OCI-LY7 (cell line): ENCODE data around the gene CIP2A. TPM values are rescaled to one million over a fixed set of nuclear protein-coding genes. Genes with fewer than 3 reads are reported as not detected.

Source experiments
- Bru-seq: library from RNA; stranded (reverse); fragments of 400-500 nt; gene quantifications from one replicate; lab custom pipeline; 2021; lab: Mats Ljungman, UMichigan
- BruChase-seq, 2 experiments: library from RNA; stranded (reverse); fragments of 400-500 nt; gene quantifications; one replicate each; lab custom pipeline; 2021; lab: Mats Ljungman, UMichigan
- BruUV-seq: library from RNA; stranded (reverse); fragments of 400-500 nt; replicated peaks from 2 replicates; lab custom pipeline; 2021; lab: Mats Ljungman, UMichigan
- CTCF ChIA-PET: fragments of 300-600 bp; sonication (Branson Sonifier 250); formaldehyde crosslinking; loops from one replicate; lab custom pipeline; 2022; ENCODE audit warnings: antibody characterized with exemption; ENCODE audit not compliant: unreplicated experiment; lab: Charles Lee
- POLR2A ChIA-PET: fragments of 300-600 bp; sonication (Branson Sonifier 250); formaldehyde crosslinking; loops from one replicate; lab custom pipeline; 2022; ENCODE audit warnings: antibody characterized with exemption; lab: Charles Lee
- DNase-seq: peaks from one replicate; pipeline ENCODE4 v3.0.0-alpha.2; 2015; ENCODE audit warnings: low spot score
- H2AFZ ChIP-seq: fragments of 200-600 bp; sonication (generic), shearing (Covaris generic); 2 replicates; pipeline ENCODE4 v1.6.1; 2014; ENCODE audit warnings: mild to moderate bottlenecking, antibody characterized with exemption, low read length, moderate library complexity
- H3K27ac ChIP-seq: fragments of 200-600 bp; sonication (generic); 2 replicates; pipeline ENCODE4 v1.5.1; 2014; ENCODE audit warnings: mixed run types, low read depth, mild to moderate bottlenecking, moderate library complexity, low read length, inconsistent platforms; ENCODE audit not compliant: poor library complexity, severe bottlenecking
- H3K36me3 ChIP-seq: fragments of 200-600 bp; sonication (generic); 2 replicates; pipeline ENCODE4 v1.6.1; 2014; ENCODE audit warnings: mild to moderate bottlenecking, antibody characterized with exemption, low read length, moderate library complexity, mixed read lengths; ENCODE audit not compliant: insufficient read depth
- H3K4me1 ChIP-seq: fragments of 200-600 bp; sonication (generic); 2 replicates; pipeline ENCODE4 v1.5.1; 2014; ENCODE audit warnings: mild to moderate bottlenecking, low read length; ENCODE audit not compliant: insufficient read depth, poor library complexity, severe bottlenecking
- H3K4me2 ChIP-seq: fragments of 200-600 bp; sonication (generic); 2 replicates; pipeline ENCODE4 v1.6.1; 2014; ENCODE audit warnings: mild to moderate bottlenecking, low read length
- H3K4me3 ChIP-seq: fragments of 200-600 bp; sonication (generic); 2 replicates; pipeline ENCODE4 v1.5.1; 2014; ENCODE audit warnings: mild to moderate bottlenecking, low read depth, low read length; ENCODE audit not compliant: poor library complexity, severe bottlenecking
- H3K79me2 ChIP-seq: fragments of 200-600 bp; sonication (generic); 2 replicates; pipeline ENCODE4 v1.6.1; 2016; ENCODE audit warnings: low read depth, mild to moderate bottlenecking, low read length, moderate library complexity, mixed read lengths; ENCODE audit not compliant: insufficient read depth
- H3K9me2 ChIP-seq: fragments of 200-600 bp; sonication (generic); 2 replicates; pipeline ENCODE4 v1.6.1; 2016; ENCODE audit warnings: mild to moderate bottlenecking, low read length, mixed read lengths; ENCODE audit not compliant: insufficient read depth
- H3K9me3 ChIP-seq: fragments of 200-600 bp; sonication (generic); 2 replicates; pipeline ENCODE4 v1.6.1; 2014; ENCODE audit warnings: mild to moderate bottlenecking, mixed run types, low read length, mixed read lengths
- H4K20me1 ChIP-seq: fragments of 200-600 bp; sonication (generic); 2 replicates; pipeline ENCODE4 v1.6.1; 2014; ENCODE audit warnings: mild to moderate bottlenecking, antibody characterized with exemption, low read length, moderate library complexity, mixed read lengths; ENCODE audit not compliant: insufficient read depth
- CTCF ChIP-seq: fragments of 200-600 bp; sonication (generic); conservative IDR thresholded peaks from 2 replicates; pipeline ENCODE4 v1.5.1; 2014; ENCODE audit warnings: mild to moderate bottlenecking, antibody characterized with exemption, low read length, moderate library complexity, mixed read lengths
- EZH2phosphoT487 ChIP-seq: fragments of 200-600 bp; sonication (generic); IDR thresholded peaks from 2 replicates; pipeline ENCODE4 v1.6.1; 2018; ENCODE audit warnings: low read depth, borderline replicate concordance, mild to moderate bottlenecking, mixed run types, antibody characterized with exemption, low read length, moderate library complexity, mixed read lengths
- intact Hi-C: fragments of 100-400 bp; cut with micrococcal nuclease; formaldehyde crosslinking; loops from one replicate; pipeline ENCODE4 v1.10.0; 2022; ENCODE audit not compliant: unreplicated experiment
- long read RNA-seq: library from polyadenylated mRNA; stranded (forward); transcript quantifications from one replicate; pipeline ENCODE4 v2.0.0, GENCODE V29; 2022
- total RNA-seq, 2 experiments: library from RNA; depleted of rRNA in 1 of 2; stranded (reverse); fragments of >200 nt in 1 of 2; shearing (Covaris generic) in 1 of 2; gene quantifications; 2 replicates each; pipeline ENCODE4 v1.2.3, GENCODE V29; 2014 to 2022

Gene CIP2A
- total RNA-seq (2014; rRNA removed; shearing (Covaris generic)) (71.9 and 74.1 TPM in 2 replicates), total RNA-seq (2022) (71.6 and 77.2 TPM in 2 replicates), Bru-seq, nascent RNA (percentile 96 among the genes with signal in this experiment), BruChase-seq, experiment 1, labeled RNA remaining after a 6-hour chase (percentile 89 among the genes with signal in this experiment), BruChase-seq, experiment 2, labeled RNA remaining after a 2-hour chase (percentile 94 among the genes with signal in this experiment)
- long read RNA-seq, full-length matches to known transcripts = 6 of 18 reads
- long read RNA-seq, partial matches to known transcripts = 7 of 18 reads
- long read RNA-seq, other reads (novel, unspliced or antisense) = 5 of 18 reads

DNA sequence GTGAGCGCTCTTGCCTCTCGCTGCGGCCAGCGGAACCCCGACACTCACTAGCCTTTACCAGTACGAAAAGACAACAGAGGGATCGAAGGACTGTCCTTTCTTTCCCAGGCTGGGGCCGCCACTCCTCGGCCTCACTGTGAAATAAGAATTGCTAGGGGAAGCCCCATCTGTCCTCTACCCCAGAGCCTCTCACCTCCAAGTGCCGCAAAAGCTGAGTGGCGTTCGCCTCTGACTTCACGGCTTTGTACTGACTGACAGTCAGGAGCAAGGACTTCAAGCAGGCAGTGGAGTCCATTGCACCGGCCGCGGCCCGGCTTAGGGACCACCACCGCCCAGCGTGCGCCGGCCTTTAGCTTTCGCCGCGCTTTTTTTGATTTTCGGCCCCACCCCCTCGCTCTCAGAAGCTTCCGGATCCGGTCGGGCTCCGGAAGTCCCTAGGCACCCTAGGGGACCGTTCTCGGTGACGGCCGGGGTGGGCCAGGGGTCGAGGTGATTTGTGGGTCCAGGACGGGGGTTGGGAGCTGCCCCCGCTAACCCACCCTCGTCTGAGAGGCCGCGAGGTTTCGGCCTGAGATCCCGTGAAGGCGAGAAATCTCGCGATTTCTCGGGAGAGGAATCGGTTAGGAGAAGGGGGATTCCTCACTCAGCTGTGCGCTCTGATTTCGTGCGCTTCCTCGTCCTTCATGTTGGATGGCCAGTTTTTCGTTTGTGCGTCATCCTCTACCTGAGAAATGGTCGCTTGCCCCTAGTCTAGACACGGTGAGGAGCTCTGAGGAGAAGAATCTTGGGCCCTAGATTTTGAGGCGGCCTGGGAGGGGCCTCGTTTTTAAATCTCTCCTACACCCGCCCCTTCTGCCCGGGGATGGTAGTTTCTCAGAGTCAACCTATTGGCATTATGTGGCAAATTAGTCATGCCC is at the start of gene CIP2A, which contains the start of gene DZIP3:
Gene CIP2A, minus strand, starts transcription at position 358 of the 917 bp plus-strand sequence. Its CDS starts 63 bp downstream, at position 295.
Gene DZIP3, plus strand, starts transcription at position 642 of the 917 bp plus-strand sequence. CDS start 15,685 bp downstream, outside the sequence.
- Histone ChIP-seq H4K20me1 (peaks cover 32% of the 10 kb centered on the region), H3K79me2 (peaks cover 75% of the 10 kb centered on the region), H3K4me3 (peak within 1 kb of the TSS; percentile 93), H3K9me2 (no peaks in the 10 kb centered on the region), H3K27ac (peak within 1 kb of the TSS; percentile 87), H3K4me2 (peak within 1 kb of the TSS; percentile 97), H3K9me3 (no peaks in the 10 kb centered on the region), H2AFZ (peak within 1 kb of the TSS; percentile 84), H3K4me1 (peaks cover 40% of the 10 kb centered on the region), H3K36me3 (peaks cover 34% of the 10 kb centered on the region)
- DNase-seq = peak; percentile 97
- CTCF ChIA-PET = no interaction called here
- intact Hi-C loops = loop anchor here (2.0 to 10.0 kb wide), 4 partner anchors 37 to 1155 kb away; partner anchors contain the start of gene IFT57
- POLR2A ChIA-PET = interaction anchor here (0.6 to 3.7 kb wide), 19 partner anchors 9 to 919 kb away, joined by 3 to 34 read pairs (median 4); no protein-coding TSS in a partner anchor
- BruUV-seq = TSS peak; percentile 66
- no peak for TF ChIP-seq EZH2phosphoT487
- no peak for TF ChIP-seq CTCF

DNA sequence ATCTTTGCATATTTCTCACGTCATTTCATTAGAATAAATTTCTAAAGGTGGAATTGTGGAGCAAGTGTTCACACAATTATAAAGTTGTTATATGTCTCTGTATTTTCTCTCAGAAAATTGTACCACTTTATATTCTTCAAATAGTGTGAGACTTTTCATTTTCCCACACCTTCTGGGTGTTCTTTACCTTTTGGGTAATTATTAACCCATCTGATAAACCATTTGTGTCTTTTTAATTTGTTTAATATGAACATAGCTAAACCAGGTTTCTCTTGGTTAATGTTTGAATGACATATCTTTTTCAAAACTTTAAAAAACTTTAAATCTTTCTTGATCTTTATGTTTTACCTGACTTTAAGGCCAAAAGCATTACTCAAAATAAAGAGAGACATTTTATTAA is 40.7 kb upstream of the CIP2A start:
- BruUV-seq = no TSS peak
- POLR2A ChIA-PET = interaction anchor here (0.6 to 1.5 kb wide), 4 partner anchors 14 to 364 kb away, joined by 3 to 5 read pairs (median 3); no protein-coding TSS in a partner anchor

More for the DNA sequence above, 40.7 kb upstream of the CIP2A start:
- no peak overlapping the region for H3K4me2 ChIP-seq
- H3K9me2 ChIP-seq = no peaks in the 10 kb centered on the region
- no peaks in the 10 kb centered on the region for H3K9me3 ChIP-seq
- H3K4me1 ChIP-seq = no peaks in the 10 kb centered on the region
- H2AFZ ChIP-seq = no peak overlapping the region
- CTCF ChIA-PET = no interaction called here
- intact Hi-C loops = no loop called here
- DNase-seq = no peak
- TF ChIP-seq CTCF = no peak
- TF ChIP-seq EZH2phosphoT487 = no peak
- no peak overlapping the region for H3K4me3 ChIP-seq
- H4K20me1 ChIP-seq = no peaks in the 10 kb centered on the region
- no peaks in the 10 kb centered on the region for H3K79me2 ChIP-seq
- peaks cover 13% of the 10 kb centered on the region; the same call in 1 of the 2 replicates for H3K36me3 ChIP-seq
- H3K27ac ChIP-seq = no peak overlapping the region
